Esophagus muscularis mucosa (tissue), 4 donors: ENCODE data around the gene PCDH11Y.
"Not testable (repeated sequence)": the region's sequence is repeated elsewhere in the genome, so short reads cannot be mapped to it uniquely, and the experiment has no call there.

ENCODE experiments used
- CTCF ChIP-seq, 3 experiments: fragments of 200-600 bp in 2 of 3; fragments of 450-650 bp in 1 of 3; sonication (generic) in 2 of 3; IDR thresholded peaks; one replicate each; pipeline ENCODE4 v1.5.1; 2017 to 2019; ENCODE audit warnings: antibody characterized with exemption in 3 of 3, mild to moderate bottlenecking in 2 of 3, moderate library complexity in 1 of 3
- EP300 ChIP-seq: sonication (generic); formaldehyde crosslinking; IDR thresholded peaks from one replicate; pipeline ENCODE4 v1.6.1; 2017; ENCODE audit warnings: antibody characterized with exemption
- POLR2A ChIP-seq: fragments of 450-650 bp; IDR thresholded peaks from one replicate; pipeline ENCODE4 v1.6.1; 2017; ENCODE audit warnings: antibody characterized with exemption, moderate library complexity, mild to moderate bottlenecking, low read depth
- POLR2AphosphoS5 ChIP-seq, 2 donors: sonication (generic); formaldehyde crosslinking; IDR thresholded peaks; one replicate each; pipeline ENCODE4 v1.6.1; 2017; ENCODE audit warnings: antibody characterized with exemption in 2 of 2

GRCh38 chrY:5215116-5215515 is 215.0 kb downstream of the PCDH11Y start:
- TF ChIP-seq POLR2AphosphoS5 (IDR thresholded peaks at IDR 0.05); CTCF (IDR thresholded peaks at IDR 0.05); EP300; POLR2A: not testable (repeated sequence)
